Uterus (tissue), 4 donors: Measurements from ENCODE around the gene CSAG3. TPM values are rescaled to one million over a fixed set of nuclear protein-coding genes. Genes with fewer than 3 reads are reported as not detected.
"Not testable (repeated sequence)": the region's sequence is repeated elsewhere in the genome, so short reads cannot be mapped to it uniquely, and the experiment has no call there.

Experiments
- DNase-seq, 2 donors: peaks; one replicate each; pipeline ENCODE4 v3.0.0-alpha.2; 2019 to 2020
- H3K27ac ChIP-seq, 2 donors: fragments of 200-600 bp; sonication (generic); 1 replicate in 1 of 2; 2 replicates in 1 of 2; pipeline ENCODE4 v1.5.1; 2016 to 2018
- H3K27me3 ChIP-seq, 2 donors: fragments of 200-600 bp; sonication (generic); one replicate each; pipeline ENCODE4 v1.5.1; 2018 to 2019; ENCODE audit warnings: control low read depth in 1 of 2
- H3K36me3 ChIP-seq, 2 donors: fragments of 200-600 bp; sonication (generic); one replicate each; pipeline ENCODE4 v1.5.1; 2019; ENCODE audit warnings: control low read depth in 1 of 2
- H3K4me1 ChIP-seq, 2 donors: fragments of 200-600 bp; sonication (generic); one replicate each; pipeline ENCODE4 v1.5.1; 2018 to 2019; ENCODE audit warnings: control low read depth in 1 of 2
- H3K4me3 ChIP-seq, 2 donors: fragments of 200-600 bp; sonication (generic); 1 replicate in 1 of 2; 2 replicates in 1 of 2; pipeline ENCODE4 v1.5.1; 2018 to 2019; ENCODE audit warnings: mild to moderate bottlenecking in 1 of 2
- H3K9me3 ChIP-seq, 2 donors: fragments of 200-600 bp; sonication (generic); one replicate each; pipeline ENCODE4 v1.5.1; 2019; ENCODE audit warnings: control low read depth in 1 of 2
- POLR2A ChIP-seq, 2 donors: fragments of 450-650 bp; IDR thresholded peaks; one replicate each; pipeline ENCODE4 v1.6.1; 2016; ENCODE audit warnings: antibody characterized with exemption in 2 of 2, mild to moderate bottlenecking in 1 of 2, moderate library complexity in 1 of 2
- intact Hi-C: fragments of 100-400 bp; cut with DNase I; formaldehyde crosslinking; loops from one replicate; pipeline ENCODE4 v1.15.1; 2023; ENCODE audit warnings: low total_unique reads
- total RNA-seq, 4 donors: library from RNA; depleted of rRNA in 3 of 4; stranded (reverse); fragments of >200 nt in 3 of 4; gene quantifications; one replicate each; pipeline versions ENCODE4 v1.1.0 to v1.2.4, GENCODE V29; 2014 to 2023
- TF ChIP-seq, protein P1 (sequence below), 4 experiments: fragments of 200-600 bp in 2 of 4; fragments of 450-650 bp in 2 of 4; sonication (generic) in 2 of 4; IDR thresholded peaks; one replicate each; pipeline ENCODE4 v1.5.1; 2016 to 2019; ENCODE audit warnings: antibody characterized with exemption in 4 of 4, mild to moderate bottlenecking in 2 of 4, moderate library complexity in 1 of 4
- donor health status: DM: yes; HTN: yes; CAD: no.

Gene CSAG3
- total RNA-seq, 4 donors from 2014 or later, result not detected

GRCh38 chrX:152769549-152770289 is 10.7 kb downstream of the CSAG3 start, which contains the start of gene MAGEA6:
MAGEA6 (minus strand) TSS chrX:152769689; CDS start chrX:152767650, 2,039 bp downstream.
- H3K4me1 ChIP-seq, H3K4me3 ChIP-seq, H3K9me3 ChIP-seq, intact Hi-C loops, DNase-seq, H3K36me3 ChIP-seq, H3K27me3 ChIP-seq, H3K27ac ChIP-seq: not testable (repeated sequence)

- intact Hi-C loops, H3K36me3 ChIP-seq, DNase-seq, H3K27ac ChIP-seq, H3K9me3 ChIP-seq, H3K27me3 ChIP-seq, H3K4me1 ChIP-seq, H3K4me3 ChIP-seq: not testable (repeated sequence)
Observed at GRCh38 chrX:152787062-152787461, 28.0 kb downstream of the CSAG3 start.

DNA sequence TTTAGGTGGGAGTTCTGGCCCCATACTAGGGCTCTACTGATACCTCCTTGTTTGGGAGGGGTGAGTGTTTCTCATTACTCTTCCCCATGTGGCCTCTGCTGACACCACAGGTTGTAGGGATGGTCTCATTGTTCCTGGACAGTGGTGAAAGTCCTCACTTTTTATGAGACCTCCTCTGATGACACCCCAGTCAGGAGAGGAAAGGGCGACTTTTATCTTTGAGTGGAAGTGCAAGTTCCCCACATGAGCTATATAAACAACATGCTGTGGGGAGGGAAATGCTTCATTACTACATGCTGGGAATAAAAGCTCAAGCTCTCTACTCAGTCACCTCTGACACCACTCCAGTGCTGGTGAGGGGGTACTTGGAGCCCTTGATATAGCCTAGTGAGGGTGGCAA is 39.9 kb downstream of the CSAG3 start:
- Histone ChIP-seq H3K27me3 (no peaks in the 10 kb centered on the region), H3K9me3 (no peaks in the 10 kb centered on the region), H3K27ac (no peak overlapping the region), H3K36me3 (no peaks in the 10 kb centered on the region), H3K4me1 (no peaks in the 10 kb centered on the region), H3K4me3 (no peak overlapping the region)
- TF ChIP-seq, protein P1, sequence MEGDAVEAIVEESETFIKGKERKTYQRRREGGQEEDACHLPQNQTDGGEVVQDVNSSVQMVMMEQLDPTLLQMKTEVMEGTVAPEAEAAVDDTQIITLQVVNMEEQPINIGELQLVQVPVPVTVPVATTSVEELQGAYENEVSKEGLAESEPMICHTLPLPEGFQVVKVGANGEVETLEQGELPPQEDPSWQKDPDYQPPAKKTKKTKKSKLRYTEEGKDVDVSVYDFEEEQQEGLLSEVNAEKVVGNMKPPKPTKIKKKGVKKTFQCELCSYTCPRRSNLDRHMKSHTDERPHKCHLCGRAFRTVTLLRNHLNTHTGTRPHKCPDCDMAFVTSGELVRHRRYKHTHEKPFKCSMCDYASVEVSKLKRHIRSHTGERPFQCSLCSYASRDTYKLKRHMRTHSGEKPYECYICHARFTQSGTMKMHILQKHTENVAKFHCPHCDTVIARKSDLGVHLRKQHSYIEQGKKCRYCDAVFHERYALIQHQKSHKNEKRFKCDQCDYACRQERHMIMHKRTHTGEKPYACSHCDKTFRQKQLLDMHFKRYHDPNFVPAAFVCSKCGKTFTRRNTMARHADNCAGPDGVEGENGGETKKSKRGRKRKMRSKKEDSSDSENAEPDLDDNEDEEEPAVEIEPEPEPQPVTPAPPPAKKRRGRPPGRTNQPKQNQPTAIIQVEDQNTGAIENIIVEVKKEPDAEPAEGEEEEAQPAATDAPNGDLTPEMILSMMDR (IDR thresholded peaks at IDR 0.05), result no peak
- TF ChIP-seq POLR2A (IDR thresholded peaks at IDR 0.05), result no peak
- intact Hi-C loops, result no loop called here
- no peak for DNase-seq

GRCh38 chrX:152806035-152806434 is 47.0 kb downstream of the CSAG3 start:
- H3K27me3 ChIP-seq, result no peaks in the 10 kb centered on the region
- no peaks in the 10 kb centered on the region for H3K9me3 ChIP-seq
- DNase-seq, result no peak
- H3K27ac ChIP-seq, result no peak overlapping the region
- H3K4me1 ChIP-seq, result no peaks in the 10 kb centered on the region
- H3K4me3 ChIP-seq, result no peak overlapping the region
- H3K36me3 ChIP-seq, result no peaks in the 10 kb centered on the region
- TF ChIP-seq, protein P1 (IDR thresholded peaks at IDR 0.05), result no peak
- TF ChIP-seq POLR2A (IDR thresholded peaks at IDR 0.05), result no peak
- intact Hi-C loops, result no loop called here

Other genes with a start within 250 kb of the CSAG3 start
- 1 to 10 TPM in 1 of 4 donors, under 1 TPM in 1, not detected in 2; 0.55 to 3.4 TPM for gene GABRQ, start 121.3 kb upstream of the CSAG3 start, total RNA-seq
- not detected for gene MAGEA3, start 60.4 kb upstream of the CSAG3 start, total RNA-seq
- not detected for gene CSAG2, start 49.9 kb upstream of the CSAG3 start, total RNA-seq
- gene MAGEA2B, start 44.6 kb upstream of the CSAG3 start, total RNA-seq, result not detected
- gene CSAG1, start 25.5 kb upstream of the CSAG3 start, total RNA-seq, result not detected
- not detected for gene MAGEA12, start 25.5 kb upstream of the CSAG3 start, total RNA-seq
- not detected for gene MAGEA2, start 5.4 kb upstream of the CSAG3 start, total RNA-seq
- gene MAGEA6, start 10.5 kb downstream of the CSAG3 start, total RNA-seq, result under 1 TPM in 1 of 4 donors, not detected in 3; 0.21 TPM
- 10 to 100 TPM; 37.9 to 61.5 (median 45.4) TPM for gene CETN2, start 71.5 kb downstream of the CSAG3 start, total RNA-seq
- gene NSDHL, start 71.8 kb downstream of the CSAG3 start, total RNA-seq, result 10 to 100 TPM in 2 of 4 donors, 1 to 10 TPM in 2; 1.5 to 12.6 (median 8.6) TPM
- 10 to 100 TPM in 2 of 4 donors, 1 to 10 TPM in 2; 1.3 to 32.6 (median 12.1) TPM for gene ZNF185, start 138.8 kb downstream of the CSAG3 start, total RNA-seq
- under 1 TPM in 1 of 4 donors, not detected in 3; 0.07 TPM for gene PNMA5, start 234.9 kb downstream of the CSAG3 start, total RNA-seq